ENCODE measurements around the gene LY6G5C.
"Not testable (repeated sequence)": the region's sequence is repeated elsewhere in the genome, so short reads cannot be mapped to it uniquely, and the experiment has no call there.

The LY6G5C gene

DNA sequence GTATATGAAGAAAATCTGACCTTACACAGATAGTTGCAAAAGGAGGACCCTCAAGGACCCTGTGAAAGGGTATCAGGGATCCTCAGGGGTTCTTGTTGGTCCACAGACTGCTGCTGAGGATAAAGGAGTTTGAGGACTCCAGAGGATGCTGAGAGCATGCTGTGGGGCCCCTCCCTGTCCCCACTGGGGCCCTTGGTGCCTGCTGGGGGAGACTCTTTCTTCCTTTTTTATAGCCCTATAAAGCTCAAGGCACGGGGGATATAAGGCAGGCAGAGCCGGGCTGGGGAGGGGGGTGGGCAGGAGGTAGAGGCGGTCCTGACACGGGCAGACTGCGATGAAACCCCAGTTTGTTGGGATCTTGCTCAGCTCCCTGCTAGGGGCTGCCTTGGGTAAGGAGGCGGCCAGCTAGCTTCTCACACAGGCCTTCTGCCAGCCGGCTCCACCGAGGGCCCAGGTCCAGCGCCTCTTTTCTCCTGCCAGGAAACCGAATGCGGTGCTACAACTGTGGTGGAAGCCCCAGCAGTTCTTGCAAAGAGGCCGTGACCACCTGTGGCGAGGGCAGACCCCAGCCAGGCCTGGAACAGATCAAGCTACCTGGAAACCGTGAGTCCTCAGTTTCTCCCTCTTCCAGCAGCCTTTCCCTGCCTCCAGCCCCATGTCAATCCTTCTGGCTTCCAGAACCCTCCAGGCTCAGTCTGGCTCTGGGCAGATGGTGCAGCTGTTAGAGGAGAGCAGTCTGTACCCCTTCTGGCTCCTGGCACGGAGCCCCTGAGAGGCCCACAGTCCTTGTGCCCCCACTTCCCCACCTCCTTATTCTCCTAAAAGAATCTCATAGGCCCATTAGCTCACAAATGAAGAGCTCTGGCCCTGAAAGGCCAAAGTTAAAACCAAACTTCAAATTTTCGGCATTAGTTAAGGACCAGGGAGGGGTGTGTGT is 34.4 kb upstream of the LY6G5C start, which contains the start of gene LY6G6D:
Gene LY6G6D, plus strand, starts transcription at position 327 of the 937 bp plus-strand sequence. Its CDS starts 8 bp downstream, at position 335.
- no peak for DNase-seq (ENCODE audit: low read depth)

DNA sequence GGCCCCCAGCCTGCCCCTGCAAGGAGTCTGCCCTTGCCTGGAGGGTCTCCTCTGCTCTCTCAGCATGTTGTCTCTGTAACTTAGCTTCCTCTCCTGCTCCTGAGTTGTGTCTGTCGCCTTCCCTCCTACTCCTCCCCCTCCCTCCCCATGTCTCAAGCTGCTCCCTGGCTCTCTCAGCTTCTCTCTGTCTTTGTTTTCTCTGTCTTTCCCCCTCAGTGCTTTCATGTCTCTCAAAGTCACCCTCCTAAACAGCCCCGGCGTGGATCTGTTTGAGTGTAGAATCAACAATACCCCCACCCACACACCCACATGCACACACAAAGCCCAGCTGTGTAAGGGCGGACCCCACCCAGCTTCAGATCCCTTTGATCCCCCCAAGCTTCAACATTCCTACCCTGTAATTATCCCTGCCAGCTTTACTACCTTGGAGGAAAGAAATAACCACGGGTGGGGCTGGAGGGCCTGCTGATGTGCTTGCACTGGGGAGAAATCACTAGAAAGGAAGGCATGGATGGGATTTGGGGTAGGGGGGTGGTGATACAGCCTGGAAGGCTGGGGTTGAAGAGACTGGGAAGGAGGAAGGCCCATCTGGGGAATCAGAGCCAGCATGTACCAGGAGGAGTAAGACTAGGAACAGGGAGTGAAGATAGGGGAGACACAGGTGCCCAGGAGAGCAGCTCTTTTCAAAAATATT is 33.3 kb upstream of the LY6G5C start:
- no peak for DNase-seq (ENCODE audit: low read depth)

DNA sequence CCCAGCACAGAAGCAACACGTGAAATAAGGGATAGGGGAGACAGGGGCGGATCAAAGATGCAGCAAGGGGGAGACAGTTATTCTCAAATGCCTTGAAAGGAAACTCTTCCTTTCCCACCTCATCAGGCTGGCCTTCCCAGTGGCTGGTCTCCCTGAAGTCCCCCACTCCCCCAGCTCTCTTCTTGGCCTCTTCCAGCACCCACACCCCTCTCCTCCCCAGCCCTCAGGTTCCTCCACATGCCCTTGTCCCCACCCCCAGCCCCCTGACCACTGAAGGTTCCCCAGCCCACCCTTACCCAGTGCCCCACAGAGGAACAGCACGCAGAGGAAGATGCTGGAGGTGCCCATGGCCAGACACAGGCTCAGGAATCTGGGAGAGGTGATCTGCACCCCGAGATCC is 32.6 kb upstream of the LY6G5C start:
- DNase-seq (ENCODE audit: low read depth), result no peak

DNA sequence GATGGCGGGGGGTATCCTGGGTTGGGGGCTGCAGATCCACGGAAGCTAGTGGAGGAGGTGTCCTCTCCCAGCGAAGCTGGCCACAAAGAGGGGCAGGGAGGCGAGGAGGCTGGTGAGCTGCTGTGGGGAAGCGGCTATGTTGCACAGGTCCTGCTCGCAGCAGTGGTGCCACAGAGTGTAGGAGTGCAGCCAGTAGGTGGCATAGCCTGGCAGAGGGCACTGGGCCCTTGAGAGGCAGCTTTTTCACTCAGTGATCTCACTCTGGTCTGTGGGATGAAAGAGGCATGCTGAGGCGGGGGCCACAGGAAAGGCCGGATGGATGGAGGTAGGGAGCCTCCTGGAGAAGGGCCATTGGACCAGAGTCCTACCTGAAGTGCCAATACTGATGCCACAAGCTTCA is 31.4 kb upstream of the LY6G5C start:
- DNase-seq (ENCODE audit: low read depth), result no peak

DNA sequence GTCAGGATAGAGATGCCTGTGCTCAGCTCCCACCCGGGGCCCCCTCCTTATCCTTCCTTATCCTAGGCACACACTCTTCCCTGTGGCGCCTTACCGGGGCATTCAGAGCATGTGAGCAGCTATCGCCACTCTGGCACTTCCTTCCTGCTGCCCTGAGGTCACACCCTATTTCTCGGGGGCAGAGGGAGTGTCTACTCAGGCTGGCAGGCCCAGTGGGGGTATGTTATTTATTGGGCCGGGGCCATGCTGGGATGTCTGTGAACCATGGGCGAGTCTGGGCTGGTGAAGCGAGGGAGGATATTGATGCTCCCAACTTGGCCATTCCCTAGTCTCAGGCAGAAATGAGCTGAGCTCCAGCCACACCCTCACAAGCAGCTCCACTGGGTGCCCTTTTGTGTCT is 30.4 kb upstream of the LY6G5C start:
- no peak for DNase-seq (ENCODE audit: low read depth)

DNA sequence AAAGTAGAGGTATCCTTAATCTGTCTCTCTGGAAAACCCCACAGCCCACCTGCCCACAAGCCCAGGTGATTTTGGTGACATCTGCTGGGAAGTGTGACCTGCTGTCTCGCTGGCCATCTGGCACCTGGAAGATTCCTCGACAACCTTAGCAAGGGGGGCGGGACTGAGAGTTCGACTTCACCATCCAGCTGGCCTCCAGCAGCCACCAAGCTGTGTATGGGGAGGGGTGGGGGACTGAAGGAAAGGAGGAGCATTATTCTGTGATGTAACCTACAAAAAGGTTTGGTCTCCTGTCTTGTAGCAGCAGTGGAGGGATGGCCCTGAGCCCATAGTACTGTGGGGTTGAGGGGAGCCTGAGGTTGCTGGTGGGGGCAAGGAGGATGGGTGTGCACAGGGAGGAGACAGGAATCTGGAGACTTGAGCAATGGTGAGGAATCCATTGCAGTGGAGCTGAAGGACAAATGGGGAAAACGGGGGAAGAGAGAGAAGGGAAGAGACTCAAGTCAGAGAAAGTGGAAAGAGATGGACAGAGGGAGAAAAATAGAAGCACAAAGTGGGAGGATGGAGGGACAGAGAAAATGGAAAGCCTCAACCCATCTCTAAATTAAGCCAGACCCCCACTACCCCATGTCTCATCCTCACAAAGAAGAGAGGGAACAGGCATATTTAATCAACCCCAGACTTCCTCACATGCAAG is 29.8 kb upstream of the LY6G5C start:
- DNase-seq (ENCODE audit: low read depth), result no peak

DNA sequence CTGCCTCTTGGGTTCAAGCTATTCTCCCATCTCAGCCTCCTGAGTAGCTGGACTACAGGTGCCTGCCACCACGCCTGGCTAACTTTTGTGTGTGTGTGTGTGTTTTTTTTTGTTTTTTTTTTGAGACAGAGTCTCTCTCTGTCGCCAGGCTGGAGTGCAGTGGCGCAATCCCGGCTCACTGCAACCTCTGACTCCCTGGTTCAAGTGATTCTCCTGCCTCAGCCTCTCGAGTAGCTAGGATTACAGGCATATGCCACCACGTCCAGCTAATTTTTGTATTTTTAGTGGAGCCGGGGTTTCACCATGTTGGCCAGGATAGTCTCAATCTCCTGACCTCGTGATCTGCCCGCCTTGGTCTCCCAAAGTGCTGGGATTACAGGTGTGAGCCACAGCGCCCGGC is 28.3 kb upstream of the LY6G5C start:
- not testable (repeated sequence) for DNase-seq (ENCODE audit: low read depth)

DNA sequence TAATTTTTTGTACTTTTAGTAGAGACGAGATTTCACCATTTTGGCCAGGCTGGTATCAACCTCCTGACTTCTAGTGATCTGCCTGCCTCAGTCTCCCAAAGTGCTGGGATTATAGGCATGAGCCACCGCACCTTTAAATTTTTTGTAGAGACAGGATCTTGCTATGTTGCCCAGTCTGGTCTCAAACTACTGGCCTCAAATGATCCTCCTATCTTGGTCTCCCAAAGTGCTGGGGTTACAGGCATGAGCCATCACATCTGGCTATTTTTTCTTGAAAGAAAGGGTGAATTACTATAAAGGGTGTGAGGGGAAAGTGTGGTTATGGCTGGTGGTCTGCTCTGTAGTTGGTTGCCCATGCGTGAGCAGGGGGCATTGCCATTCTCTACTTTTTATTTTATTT is 27.4 kb upstream of the LY6G5C start:
- DNase-seq (ENCODE audit: low read depth), result no peak

DNA sequence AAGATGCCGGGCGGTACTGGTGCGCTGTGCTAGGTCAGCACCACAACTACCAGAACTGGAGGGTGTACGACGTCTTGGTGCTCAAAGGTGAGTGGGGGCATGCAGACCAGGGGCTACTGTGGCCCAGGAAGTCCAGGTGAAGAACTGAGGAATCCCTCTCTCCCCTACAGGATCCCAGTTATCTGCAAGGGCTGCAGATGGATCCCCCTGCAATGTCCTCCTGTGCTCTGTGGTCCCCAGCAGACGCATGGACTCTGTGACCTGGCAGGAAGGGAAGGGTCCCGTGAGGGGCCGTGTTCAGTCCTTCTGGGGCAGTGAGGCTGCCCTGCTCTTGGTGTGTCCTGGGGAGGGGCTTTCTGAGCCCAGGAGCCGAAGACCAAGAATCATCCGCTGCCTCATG is 26.8 kb upstream of the LY6G5C start:
- no peak for DNase-seq (ENCODE audit: low read depth)

DNA sequence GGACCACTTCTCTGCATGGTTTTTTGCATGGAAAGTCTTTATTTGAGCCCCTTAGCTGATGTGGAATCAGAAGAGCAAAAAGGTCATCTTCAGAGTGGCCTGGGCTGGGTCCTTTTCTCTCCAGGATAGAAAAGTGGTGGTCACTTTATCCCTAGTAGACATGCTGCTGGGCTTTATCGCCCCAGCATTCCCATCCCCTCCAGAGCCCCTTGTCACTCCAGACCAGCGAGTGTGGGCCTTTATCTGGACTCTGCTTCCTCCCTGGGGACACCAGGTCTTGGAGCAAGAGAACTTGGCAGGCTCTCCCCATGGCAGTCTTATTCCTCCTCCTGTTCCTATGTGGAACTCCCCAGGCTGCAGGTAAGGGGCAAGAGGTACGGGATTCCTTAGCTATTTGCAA is 25.7 kb upstream of the LY6G5C start, which contains the start of gene LY6G6F:
Gene LY6G6F, plus strand, starts transcription at position 268 of the 400 bp plus-strand sequence. Its CDS starts 41 bp downstream, at position 309.
- no peak for DNase-seq (ENCODE audit: low read depth)

DNA sequence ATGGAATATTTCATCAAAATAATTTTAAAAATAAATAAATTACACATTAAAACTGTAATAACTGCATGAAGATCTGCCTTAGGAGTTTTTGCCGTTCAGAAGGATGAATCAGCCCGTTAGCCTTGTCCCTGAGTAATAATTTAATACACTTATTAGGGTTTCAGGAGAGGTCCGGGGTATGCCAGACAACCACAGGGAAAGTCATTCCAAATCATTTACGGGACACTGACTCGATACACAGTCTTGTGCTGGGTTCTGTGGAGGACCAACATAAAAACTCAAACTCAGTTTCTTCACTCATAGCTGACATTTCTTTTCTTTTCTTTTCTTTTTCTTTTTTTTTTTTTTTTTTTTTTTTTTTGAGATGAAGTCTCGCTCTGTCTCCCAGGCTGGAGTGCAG is 25.1 kb upstream of the LY6G5C start:
- no peak for DNase-seq (ENCODE audit: low read depth)

DNA sequence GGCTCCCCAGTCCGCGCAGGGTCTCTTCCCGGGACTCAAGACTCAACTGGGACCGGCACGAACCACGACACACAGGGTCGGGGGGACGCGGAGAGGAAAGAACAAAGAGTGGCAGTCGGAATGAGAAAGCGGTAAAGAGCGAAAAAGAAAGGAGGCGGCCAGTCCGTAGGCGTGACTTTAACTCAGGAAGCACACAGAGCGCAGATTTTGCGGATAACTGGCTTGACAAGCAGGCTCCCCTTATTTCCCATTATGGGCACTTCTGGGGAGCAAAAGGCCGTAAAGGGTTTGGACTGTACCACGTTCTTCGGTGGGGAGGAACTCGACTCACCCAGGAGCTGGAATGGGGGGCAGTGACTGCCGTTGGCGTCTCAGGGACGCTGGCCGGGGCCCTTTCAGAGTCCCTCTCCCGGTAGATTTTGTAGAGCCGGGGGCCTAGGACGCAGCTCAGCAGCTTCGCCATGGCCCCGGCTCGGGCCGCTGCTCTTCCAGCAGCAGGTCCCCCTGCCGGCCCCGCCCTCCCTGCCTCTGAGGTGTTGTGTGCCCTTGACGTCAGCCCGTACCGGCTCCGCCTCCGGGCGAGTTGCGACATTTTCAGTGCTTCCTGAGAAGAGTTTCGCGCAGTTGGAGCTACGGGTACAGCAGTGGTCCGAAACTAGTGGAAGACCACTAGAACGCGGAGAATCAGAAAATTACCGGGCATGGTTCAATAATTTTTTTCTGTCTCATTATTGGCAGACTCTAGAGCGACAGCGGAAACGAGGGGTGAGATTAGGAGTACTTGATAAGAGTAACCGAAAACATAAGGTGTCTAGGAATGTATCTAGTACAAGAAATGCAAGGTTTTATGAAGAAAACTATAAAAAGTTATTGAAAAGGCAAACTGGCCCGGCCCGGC is 22.2 kb upstream of the LY6G5C start, which contains the start of gene ABHD16A:
Gene ABHD16A, minus strand, starts transcription at position 506 of the 898 bp plus-strand sequence. Its CDS starts 43 bp downstream, at position 463.
- peak; percentile 96 for DNase-seq (ENCODE audit: low read depth)

DNA sequence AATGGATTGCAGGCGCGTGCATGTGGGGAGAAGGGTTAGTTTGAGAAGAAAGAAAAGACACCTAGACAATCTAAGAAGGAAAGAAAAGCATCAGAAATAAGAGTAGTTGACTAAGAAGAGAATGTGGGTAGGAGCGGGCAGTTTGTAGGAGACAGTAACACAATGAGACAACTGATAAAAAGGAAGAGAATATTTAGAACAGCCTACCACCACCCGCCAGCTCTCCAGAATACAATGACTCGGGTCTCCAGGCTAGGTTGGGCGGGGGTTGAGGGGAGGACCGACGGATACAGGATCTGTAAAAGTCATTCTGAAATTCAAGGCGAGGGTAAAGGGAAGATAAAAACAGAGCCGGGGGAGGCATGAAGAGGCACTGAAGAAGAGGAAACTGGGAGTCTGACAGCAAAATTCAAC is 21.5 kb upstream of the LY6G5C start:
- DNase-seq (ENCODE audit: low read depth), result peak; percentile 18

DNA sequence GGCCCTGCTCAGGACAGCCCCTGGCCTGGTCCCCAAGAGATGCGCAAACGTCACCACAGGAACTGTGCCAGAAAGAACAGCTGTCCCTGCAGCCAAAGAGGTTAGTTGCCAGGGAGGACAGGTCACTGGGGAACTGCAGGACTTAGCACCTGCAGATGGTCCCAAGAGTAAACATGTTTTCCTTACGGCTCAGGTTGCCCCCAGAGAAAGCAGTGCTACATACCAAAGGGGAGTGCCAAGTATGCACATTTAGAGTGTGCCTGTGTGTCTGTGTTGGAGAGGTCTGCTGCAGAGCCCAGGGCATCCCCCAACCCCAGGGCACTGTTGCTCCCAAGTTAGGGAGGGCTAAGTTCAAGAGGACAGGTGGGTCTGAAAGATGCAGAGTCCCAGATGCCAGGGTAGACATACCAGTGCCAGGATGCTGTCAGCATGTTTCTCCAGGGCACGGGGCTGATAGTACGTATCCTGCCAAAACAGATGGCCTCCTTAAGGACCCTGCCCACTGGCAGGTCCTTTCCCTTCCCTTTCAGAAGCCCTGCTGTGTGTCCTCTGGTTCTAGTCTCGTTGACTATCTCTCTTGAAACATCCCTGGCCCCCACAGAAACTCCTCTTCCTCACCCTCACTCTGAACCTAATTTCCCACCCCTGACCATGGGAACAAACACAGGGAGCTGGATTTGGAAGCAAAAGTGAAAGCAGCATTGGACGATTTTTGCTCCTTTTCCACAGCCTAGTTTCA is 21.0 kb upstream of the LY6G5C start:
- no peak for DNase-seq (ENCODE audit: low read depth)

DNA sequence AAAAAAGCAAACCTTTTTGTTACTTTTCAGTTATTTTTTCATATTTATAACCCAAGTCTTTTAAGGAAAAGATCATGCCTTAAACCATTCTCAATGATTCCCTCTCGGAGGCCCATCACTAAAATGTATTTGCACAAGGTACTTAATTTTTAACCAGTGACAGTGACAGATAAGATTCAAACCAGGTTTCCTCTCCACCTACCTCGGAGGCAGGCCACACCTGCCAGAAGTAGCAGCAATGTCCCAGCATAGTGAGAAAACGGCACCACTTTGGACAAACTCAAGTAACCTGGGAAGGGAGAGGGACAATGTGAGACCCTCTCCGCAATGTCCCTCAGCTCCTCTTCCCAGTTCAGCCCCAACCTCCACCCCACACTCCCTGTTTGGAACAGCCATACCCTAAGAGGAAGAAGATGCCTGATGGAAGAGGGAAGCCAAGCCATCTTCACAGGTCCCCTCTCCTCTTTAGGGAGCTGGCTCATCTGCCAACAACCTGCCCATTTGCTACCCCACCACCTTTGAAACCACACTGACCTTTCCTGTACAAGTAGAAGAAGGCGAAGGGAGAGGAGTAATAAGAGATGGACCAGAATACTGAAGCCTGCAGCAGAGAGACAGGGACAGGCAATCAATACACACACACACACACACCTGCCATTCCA is 20.0 kb upstream of the LY6G5C start:
- no peak for DNase-seq (ENCODE audit: low read depth)

DNA sequence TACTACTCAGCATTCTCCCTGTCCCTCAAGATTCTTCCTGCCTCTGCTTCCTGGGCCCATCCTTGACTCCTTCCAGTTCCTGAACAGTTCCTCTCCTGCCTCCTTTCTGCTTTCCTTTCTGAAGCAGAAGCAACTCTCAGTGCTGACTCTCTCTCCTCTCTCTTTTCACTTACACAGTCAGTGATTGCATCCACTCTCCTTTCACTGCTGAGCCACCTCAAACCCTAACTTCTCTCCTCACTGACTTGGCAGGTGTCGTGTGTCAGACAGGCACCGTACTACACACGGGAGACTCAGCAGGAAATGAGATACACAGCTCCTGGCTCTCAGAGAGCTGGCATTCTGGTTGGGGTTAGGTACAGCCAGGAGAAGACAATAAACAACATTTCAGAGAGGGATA is 16.7 kb upstream of the LY6G5C start:
- no peak for DNase-seq (ENCODE audit: low read depth)

DNA sequence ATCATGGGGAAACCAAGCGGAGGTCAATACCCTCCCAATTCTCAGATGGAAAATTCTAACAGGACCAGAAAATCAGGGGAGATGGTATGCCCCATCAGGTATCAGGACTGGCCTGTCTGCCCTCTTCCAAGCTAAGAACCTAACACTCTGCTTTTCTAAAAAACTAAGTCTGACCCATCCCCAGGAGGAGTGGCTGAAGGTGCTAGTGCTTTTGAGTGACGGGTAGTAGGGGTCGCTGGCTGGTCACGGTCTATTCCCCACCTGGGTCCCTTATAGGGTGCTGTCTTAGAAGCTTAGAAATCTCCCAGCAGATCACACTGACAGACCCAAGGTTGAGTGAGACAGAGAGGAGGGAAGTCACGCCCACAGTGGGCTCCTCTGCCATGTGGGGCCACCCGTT is 12.7 kb upstream of the LY6G5C start:
- no peak for DNase-seq (ENCODE audit: low read depth)

DNA sequence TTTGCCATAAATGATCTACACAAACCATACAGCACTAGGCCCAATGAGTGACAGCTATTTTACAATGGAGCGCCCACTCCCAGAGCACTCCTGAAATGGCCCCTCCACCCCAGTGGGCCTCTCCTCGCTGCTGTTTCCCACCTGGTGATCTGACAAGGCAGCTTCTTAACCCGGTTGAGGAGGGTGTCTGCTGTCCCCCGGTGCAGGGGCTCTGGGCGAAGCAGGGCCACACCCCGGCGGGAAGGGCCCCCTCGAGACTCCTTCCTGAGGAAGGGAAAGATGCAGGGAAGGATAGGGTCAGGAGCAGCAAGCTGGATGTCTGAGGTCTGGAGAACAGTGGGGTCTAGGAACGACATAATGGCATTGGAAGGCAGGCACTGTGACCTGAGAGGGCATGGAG is 12.0 kb upstream of the LY6G5C start:
- no peak for DNase-seq (ENCODE audit: low read depth)

DNA sequence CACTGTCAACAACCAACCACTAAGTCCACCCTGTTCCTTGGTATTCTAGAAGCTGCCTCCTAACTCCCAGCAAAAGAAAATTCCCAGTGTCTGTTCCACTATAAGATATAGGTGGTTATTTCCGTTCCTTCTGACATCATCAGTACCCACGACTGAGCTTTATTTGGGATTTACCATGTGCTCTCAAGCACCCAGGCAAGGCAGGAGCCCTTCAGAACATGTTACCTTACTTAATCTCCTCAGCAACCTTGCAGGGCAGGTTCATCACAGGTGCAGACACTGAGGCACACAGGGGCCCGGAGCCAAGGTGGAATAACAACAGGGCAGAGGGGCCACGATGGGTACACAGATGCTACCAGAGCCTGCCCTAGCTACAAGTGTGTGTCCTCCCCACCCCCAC is 11.5 kb upstream of the LY6G5C start:
- no peak for DNase-seq (ENCODE audit: low read depth)

DNA sequence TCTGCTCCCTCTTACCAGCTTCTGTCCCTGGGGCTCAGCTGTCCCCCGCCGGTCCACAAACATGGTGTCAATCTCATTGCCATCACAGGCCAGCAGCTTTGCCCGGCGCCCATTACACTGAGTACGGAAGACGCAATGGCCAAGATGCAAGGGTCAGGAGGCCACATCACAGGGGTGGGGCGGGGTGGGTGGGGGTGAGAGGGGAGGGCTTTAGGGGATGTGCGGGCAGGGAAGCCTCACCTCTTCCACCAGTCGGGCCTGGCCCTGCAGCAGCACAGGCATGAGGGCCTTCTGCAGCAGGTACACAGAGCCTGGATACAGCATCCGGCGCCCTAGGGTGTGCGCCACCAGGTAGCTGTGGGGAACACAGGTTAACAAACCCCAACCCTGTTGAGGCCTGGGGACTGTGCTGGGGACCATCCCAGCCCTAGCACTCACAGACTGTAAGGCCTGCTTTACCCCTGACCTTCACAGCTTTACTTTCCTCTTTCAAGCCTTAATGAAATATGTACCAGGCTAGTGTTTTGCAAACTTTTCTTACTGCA is 10.8 kb upstream of the LY6G5C start:
- DNase-seq (ENCODE audit: low read depth), result no peak

All from activated T-cell treated with anti-CD3 and anti-CD28 coated beads for 24 hours (primary cell).